Measurements from ENCODE around the gene DRC7. TPM values are rescaled to one million over a fixed set of nuclear protein-coding genes. Genes with fewer than 3 reads are reported as not detected.

DRC7 gene
- total RNA-seq, 1 donor from 2014 or later: 2.9 TPM

DNA sequence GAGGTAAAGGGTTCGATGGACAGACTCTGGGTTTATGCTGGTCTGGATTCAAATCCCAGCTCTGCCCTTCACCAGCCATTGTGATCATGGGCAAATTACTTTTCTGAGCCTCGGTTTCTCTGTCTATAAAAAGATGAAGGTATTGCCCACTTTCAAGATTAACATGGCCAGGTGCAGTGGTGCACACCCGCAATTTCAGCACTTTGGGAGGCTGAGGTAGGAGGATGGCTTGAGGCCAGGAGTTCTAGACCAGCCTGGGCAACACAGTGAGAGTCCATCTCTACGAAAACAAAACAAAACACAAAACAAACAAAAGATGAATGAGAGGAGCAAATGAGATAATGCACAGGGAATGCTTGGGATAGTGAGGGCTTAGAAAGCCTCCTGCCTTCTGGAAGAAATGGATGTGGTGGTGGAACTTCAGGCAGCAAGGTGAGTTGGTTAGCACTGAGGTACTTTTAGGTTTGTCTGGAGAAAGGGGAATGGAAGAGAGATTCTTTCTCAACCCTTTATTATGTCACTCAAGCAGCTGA lies 18.0 kb upstream of the DRC7 start:
- no peak for DNase-seq (ENCODE audit: low read depth)

DNA sequence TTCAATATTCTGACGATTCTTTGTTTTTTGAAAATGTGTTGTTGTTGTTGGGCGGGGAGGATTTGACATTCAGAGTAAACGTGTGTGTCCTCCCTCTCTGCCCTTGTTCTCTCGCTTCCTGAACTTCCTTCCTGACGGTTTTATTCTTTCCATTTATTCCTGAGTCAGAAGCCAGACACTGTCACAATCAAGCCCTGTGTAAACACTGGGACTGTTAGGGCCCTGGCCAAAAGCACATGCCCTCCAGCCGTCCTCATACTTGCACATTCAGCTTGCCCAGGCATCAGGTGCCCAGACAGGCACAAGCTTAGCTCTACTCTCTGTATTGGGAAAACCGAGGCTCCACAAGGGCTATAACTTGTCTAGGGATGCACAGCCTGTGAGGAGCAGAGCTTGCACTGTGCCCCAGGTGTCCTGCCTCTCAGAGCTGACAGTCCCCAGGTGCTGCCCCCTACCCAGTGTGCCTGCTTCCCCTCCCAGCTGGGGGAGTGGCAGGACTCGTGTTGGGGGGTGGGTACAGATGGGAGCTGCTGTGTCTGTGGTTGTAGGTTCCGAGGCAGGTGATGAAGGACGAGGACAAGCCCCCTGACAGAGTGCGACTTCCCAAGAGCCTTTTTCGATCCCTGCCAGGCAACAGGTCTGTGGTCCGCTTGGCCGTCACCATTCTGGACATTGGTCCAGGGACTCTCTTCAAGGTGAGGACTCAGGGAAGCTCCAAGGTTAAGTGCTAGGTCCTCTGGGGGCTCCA lies 16.8 kb upstream of the DRC7 start:
- no peak for DNase-seq (ENCODE audit: low read depth)

GRCh38 chr16:57679016-57679415 lies 15.6 kb upstream of the DRC7 start:
- no peak for DNase-seq (ENCODE audit: low read depth)

DNA sequence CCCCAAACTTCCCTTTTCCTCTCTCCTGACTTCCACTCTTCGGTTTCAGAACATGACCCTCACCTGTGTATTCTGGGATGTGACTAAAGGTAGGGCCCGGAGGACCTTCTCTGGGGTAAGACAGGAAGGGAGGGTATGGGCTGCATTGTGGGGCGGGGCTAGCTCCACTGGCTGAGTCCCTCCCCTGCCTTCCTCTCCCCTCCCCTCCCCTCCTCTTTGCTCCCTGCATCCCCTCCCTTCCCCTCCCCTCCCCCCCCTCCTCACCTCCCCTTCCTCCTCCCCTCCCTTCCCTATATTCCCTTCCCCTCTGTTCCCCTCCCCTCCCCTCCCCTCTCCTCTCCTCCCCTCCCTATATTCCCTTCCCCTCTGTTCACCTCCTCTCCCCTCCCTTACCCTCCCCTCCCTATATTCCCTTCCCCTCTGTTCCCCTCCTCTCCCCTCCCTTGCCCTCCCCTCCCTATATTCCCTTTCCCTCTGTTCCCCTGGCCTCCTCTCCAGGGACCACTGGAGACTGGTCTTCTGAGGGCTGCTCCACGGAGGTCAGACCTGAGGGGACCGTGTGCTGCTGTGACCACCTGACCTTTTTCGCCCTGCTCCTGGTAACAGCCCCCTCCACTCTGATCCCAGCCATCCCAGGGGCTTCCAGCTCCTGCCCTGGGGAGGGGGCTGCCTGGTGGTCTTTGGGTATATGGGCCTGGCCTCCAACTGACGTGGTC lies 14.7 kb upstream of the DRC7 start:
- no peak for DNase-seq (ENCODE audit: low read depth)

DNA sequence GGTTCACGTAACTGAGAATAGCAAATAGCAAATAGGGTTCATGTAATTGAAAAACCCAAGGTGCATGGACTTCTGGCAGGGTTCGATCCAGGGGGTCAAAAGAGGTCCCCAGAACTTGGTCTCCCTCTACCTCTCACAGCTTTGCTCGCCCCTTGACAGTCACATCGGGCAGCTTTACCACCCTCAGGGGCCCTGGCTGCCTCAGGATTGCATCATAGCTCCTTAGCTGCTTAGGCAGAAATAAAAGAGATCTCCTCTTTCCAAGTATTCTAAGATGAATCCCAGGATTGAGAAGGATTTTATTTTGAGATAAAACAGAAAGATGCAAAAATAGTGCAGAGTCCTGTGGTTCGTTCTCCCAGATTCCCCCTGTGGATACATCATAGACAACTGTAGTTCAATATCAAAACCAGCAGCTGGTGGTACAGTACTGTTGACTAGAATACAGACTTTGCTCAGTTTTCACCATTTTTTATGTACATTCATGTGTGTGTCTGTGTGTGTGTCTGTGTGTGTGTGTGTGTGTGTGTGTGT lies 13.7 kb upstream of the DRC7 start:
- no peak for DNase-seq (ENCODE audit: low read depth)

DNA sequence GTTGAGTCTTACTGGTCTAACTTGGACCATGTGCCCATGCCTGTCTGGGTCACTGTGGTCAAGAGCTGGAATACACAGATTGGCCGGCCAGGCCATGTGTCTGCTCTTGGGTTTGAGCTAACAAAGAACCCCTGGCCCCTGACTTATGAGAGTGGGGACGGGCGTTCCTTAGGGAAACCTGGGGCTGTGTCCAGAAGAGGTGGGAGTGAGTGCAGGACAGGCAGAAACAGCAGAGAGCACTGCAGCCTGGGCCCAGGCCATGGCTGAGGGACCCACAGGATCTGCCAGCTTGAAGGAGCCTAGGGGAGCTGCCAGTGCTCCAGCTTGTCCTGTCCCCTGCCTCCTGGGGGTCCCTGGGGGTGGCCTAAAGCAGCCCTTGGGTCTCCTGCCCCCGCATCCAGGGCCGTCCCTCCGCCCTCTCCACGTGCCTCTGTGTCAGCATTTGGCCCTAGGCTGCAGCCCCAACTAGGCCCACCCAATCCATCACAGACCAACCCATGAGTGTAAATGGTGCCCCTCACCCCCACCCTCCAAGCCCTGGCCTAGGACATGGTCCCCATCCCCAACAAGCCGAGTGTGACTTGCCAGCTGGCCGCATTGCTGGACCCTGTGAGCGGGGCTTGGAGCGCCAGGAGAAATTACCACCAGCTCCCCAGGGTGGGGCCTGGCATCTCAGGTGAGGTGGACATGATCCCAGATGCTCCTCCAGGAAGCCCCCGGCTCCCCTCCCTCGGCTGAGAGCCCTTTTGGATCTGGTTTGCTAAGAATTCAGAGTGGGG lies 12.5 kb upstream of the DRC7 start:
- no peak for DNase-seq (ENCODE audit: low read depth)

DNA sequence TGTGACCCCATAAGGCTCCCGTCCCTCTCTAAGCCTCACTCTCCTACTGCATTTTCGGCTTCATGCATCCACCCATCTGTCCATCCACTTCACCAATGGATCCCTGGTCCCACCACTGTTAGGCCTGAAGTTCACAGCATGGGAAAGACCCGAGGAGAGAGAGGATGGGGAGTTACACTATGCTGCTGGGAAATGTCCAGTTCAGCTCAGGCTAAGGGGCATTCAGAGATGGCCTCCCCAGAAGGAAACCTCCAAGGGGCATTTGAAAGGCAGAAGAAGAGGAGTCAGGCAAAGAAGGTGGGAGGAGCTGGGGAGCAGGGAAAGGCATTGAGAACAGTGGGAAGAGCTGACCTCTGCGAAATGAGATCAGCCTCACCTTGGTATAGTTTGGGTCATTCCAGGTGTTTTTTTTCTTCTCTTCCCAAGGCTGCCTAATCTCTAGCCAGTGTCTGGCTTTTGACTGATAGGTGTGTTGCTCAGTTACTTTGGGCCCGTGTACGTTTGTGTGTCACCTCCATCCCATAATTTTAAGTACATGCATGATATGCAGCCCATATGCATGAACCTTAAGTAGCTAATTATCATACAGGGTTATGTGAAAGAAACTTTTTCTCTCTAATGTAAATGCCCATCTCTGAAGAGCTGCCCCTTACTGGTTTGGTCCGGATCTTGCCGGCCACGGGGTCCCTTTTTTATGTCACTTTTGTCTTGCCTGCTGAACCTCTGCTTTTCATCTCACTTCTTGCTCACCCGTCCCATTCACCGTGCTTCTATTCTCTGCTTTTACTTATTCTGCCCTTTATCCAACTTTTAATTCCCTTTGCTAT lies 11.6 kb upstream of the DRC7 start:
- DNase-seq (ENCODE audit: low read depth): no peak

DNA sequence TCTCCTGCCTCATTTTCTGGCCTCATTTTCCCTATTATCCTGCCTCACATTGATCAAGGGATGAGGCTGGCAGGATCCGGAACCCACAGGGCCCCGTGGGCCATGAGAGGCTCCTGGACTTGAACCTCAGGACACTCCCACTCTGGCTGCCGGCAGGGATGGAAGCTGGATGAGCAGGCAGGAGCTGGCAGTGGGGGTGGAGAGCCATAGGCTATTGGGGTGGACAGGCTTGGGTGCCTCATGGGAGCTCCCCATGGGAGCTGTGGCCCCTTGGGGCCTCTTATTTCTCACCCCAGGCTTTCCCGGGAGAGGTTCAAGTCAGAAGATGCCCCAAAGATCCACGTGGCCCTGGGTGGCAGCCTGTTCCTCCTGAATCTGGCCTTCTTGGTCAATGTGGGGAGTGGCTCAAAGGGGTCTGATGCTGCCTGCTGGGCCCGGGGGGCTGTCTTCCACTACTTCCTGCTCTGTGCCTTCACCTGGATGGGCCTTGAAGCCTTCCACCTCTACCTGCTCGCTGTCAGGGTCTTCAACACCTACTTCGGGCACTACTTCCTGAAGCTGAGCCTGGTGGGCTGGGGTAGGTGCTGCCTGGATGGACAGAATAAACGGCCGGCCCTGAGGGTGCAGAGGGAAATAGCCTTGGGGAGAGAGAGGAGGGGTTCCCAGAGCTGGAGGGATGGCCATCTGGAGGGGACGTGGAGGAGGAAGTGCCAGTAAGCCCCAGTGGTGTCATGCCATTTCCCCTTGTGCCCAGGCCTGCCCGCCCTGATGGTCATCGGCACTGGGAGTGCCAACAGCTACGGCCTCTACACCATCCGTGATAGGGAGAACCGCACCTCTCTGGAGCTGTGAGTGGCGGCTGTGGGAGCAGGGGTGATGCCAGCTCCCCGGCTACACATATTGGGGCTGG lies 10.7 kb upstream of the DRC7 start:
- DNase-seq (ENCODE audit: low read depth): no peak

- DNase-seq (ENCODE audit: low read depth): no peak
These were observed 9.8 kb upstream of the DRC7 start for GRCh38 chr16:57684626-57685358.

DNA sequence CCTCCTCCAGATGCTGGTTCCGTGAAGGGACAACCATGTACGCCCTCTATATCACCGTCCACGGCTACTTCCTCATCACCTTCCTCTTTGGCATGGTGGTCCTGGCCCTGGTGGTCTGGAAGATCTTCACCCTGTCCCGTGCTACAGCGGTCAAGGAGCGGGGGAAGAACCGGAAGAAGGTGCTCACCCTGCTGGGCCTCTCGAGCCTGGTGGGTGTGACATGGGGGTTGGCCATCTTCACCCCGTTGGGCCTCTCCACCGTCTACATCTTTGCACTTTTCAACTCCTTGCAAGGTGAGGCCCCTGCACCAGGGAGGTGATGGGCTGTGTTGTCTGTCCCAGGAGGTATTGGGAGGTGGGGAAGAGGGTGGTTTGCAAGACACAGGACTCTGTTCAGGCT lies 9.0 kb upstream of the DRC7 start:
- DNase-seq (ENCODE audit: low read depth): no peak

- no peak for DNase-seq (ENCODE audit: low read depth)
These were observed 8.0 kb upstream of the DRC7 start for GRCh38 chr16:57686577-57686976.

GRCh38 chr16:57687363-57687929 lies 7.2 kb upstream of the DRC7 start:
- no peak for DNase-seq (ENCODE audit: low read depth)

DNA sequence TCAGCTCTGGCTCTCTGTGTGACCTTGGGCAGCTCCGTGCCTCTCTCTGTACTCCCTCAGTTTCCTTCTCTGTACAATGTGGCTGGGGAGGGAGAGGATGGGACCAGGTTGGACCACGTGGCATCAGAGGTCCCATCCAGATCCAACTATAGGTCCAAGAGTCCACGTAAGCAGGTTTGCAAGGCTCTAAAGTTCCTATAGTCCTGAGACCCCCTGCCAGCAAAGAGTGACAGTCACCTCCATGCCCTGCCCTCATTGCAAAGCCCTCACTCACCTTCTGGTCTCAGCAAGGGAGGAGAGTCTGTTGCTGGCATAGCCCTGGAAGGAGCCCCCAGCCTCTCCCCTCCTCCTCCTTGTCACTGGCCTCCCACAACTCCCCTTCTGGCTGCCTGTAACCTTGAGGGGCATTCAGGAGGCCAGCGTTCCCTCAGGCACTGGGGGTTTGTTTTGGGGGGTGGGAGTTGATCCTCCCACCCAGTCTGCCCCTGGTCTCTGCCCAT lies 6.1 kb upstream of the DRC7 start:
- DNase-seq (ENCODE audit: low read depth): no peak

- DNase-seq (ENCODE audit: low read depth): no peak
These were observed 5.4 kb upstream of the DRC7 start for GRCh38 chr16:57688987-57689761.

DNA sequence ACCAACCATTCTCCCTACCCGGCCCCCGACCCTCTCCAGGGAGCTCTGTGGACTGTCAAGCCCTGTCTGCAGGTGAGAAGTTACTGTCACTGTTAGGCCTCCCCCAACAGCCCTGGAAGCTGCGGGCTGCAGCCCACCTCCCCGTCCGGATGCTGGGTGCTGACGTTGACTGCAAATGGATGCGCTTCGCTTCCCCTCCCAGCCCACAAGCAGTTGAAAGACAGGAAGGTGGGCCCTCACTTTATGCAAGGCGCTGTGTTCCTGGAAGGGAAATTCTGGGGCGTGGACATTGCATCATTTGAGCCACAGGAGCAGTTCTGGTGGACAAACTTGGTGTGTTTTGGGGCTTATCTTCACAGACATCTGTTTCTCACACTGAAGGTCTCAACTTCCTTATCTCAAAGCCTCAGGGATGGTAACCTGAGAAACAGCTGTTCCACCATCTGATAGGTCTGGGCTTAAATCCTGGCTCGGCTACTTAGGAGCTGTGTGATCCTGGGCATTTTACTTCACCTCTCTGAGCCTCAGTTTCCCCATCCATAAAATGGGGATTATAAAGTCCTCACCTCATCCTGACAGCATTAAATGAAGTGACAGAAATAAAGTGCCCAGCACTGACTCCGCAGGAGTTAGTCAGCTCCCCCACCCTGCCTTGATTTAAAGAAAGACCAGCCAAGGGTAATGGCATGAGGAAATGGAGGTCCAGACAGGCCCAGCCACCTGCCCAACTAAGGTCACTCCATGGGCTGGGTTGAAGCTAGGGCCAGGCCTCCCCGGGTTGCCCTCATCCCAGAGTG lies 4.6 kb upstream of the DRC7 start:
- peak; percentile 3 for DNase-seq (ENCODE audit: low read depth)

DNA sequence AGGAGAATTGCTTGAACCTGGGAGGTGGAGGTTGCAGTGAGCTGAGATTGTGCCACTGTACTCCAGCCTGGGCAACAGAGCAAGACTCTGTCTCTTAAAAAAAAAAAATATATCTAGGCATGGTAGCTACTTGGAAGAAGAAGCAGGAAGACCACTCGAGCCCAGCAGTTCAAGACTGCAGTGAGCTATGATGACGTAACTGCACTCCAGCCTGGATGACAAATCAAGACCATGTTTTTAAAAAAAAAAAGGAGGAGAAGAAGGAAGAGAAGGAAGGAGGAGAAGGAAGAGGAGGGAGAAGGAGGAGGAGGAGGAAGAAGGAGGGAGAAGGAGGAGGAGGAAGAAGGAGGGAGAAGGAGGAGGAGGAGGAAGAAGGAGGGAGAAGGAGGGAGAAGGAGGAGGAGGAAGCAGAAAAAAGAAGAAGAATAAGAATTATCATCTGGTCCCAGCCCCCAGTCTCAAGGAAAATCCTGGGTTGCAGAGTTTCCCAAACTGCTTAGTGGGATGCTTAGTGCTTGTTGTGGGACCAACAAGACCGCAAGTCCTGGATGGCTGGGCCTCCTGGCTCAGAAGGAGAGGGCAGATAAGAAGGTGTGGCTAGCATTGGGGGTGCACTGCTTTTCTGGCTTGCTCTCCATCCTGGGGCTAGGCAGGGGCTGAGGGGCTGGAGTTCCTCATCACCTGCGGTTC lies 3.7 kb upstream of the DRC7 start:
- DNase-seq (ENCODE audit: low read depth): no peak

DNA sequence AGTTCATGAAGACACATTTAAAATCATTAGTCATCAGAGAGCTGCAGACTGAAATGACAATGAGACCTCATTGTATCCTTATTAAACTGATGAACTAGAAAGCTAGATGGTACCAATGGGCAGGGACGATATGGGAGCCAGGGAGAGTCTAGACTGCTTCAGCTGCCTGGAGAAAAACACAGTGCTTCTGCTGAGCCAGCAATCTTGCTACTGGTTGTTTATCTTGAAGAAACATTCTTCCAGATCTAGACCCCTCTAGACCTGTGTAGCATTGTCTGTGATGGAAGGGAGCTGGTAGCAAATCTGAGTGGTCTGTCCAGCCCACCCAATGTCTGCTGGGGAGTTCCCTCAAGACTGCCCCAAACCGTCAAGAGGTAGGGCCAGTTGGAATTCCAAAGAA lies 2.0 kb upstream of the DRC7 start:
- no peak for DNase-seq (ENCODE audit: low read depth)

Measured in renal cortical epithelial cell (primary cell).